Upper lobe of right lung (tissue), 1 donor: Measurements from ENCODE around the gene MYO1H. TPM values are rescaled to one million over a fixed set of nuclear protein-coding genes. Genes with fewer than 3 reads are reported as not detected.

ENCODE experiments used
- ATAC-seq: fragments of 200-7000 bp; cut with Tn5 transposase; one replicate; pipeline ENCODE4 v1.9.1; 2020; ENCODE audit warnings: mild to moderate bottlenecking, moderate library complexity
- DNase-seq: peaks from one replicate; pipeline ENCODE4 v3.0.0-alpha.2; 2020
- H3K27ac ChIP-seq: fragments of 200-600 bp; one replicate; pipeline ENCODE4 v1.8.0; 2022
- H3K27me3 ChIP-seq: fragments of 200-600 bp; one replicate; pipeline ENCODE4 v1.8.0; 2022; ENCODE audit warnings: mild to moderate bottlenecking
- H3K36me3 ChIP-seq: fragments of 200-600 bp; one replicate; pipeline ENCODE4 v1.8.0; 2022
- H3K4me1 ChIP-seq: fragments of 200-600 bp; one replicate; pipeline ENCODE4 v1.8.0; 2022
- H3K4me3 ChIP-seq: fragments of 200-600 bp; one replicate; pipeline ENCODE4 v1.8.0; 2022; ENCODE audit warnings: mild to moderate bottlenecking
- H3K9me3 ChIP-seq: fragments of 200-600 bp; one replicate; pipeline ENCODE4 v1.8.0; 2022
- CTCF ChIP-seq: fragments of 200-600 bp; IDR thresholded peaks from one replicate; pipeline ENCODE4 v1.8.0; 2022; ENCODE audit warnings: antibody characterized with exemption
- intact Hi-C: fragments of 100-400 bp; cut with DNase I; formaldehyde crosslinking; loops from one replicate; pipeline ENCODE4 v1.11.0; 2022
- total RNA-seq: library from RNA; stranded (reverse); fragmentation: NEBNext Ultra II Directional; extraction: Animal tissue kit (Norgen Biotek cat#: 25700); gene quantifications from one replicate; pipeline ENCODE4 v1.2.1, GENCODE V29; 2021
- donor health status: DM: no; HTN: yes; CAD: no; lungs with severe emphysema.

The MYO1H gene
- total RNA-seq, 1 donor from 2014 or later, result 0.64 TPM

DNA sequence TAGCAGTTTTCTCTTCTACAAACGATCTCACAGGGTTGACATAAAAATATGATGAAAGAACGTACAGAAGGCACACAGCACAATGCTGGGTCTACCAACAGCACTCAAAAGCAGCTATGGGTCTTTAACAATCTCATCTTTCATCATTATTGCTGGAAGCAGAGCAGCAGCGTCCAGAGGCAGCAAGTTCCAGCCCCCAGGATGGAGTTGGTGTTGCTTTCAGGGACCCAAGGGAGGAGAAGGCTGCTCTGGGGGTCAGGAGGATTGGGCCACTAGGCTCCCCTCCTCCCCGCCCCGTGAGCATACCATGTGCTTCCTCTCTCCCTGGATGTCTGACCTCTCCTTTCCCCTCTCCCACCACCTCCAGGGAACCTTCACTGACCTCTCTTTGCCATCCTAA, 116.1 kb downstream of the MYO1H start:
- ATAC-seq (no peak), DNase-seq (no peak)
- Histone ChIP-seq H3K36me3 (peaks cover 52% of the 10 kb centered on the region), H3K27ac (peak overlapping the region; percentile 93), H3K9me3 (no peaks in the 10 kb centered on the region), H3K4me1 (peaks cover 96% of the 10 kb centered on the region), H3K27me3 (no peaks in the 10 kb centered on the region), H3K4me3 (peak overlapping the region; percentile 4)
- TF ChIP-seq CTCF, result no peak
- intact Hi-C loops, result no loop called here

GRCh38 chr12:109464642-109465351, 117.1 kb downstream of the MYO1H start:
- ATAC-seq (no peak), DNase-seq (no peak)
- H3K9me3 ChIP-seq, result no peaks in the 10 kb centered on the region
- H3K36me3 ChIP-seq, result peaks cover 53% of the 10 kb centered on the region
- no peak overlapping the region for H3K4me3 ChIP-seq
- peaks cover 86% of the 10 kb centered on the region for H3K4me1 ChIP-seq
- intact Hi-C loops, result no loop called here
- TF ChIP-seq CTCF, result no peak
- H3K27ac ChIP-seq, result peak overlapping the region; percentile 93
- no peaks in the 10 kb centered on the region for H3K27me3 ChIP-seq

GRCh38 chr12:109466305-109466704, 118.6 kb downstream of the MYO1H start:
- Histone ChIP-seq H3K27me3 (no peaks in the 10 kb centered on the region), H3K4me3 (no peak overlapping the region), H3K4me1 (peaks cover 84% of the 10 kb centered on the region), H3K27ac (peak overlapping the region; percentile 20), H3K9me3 (no peaks in the 10 kb centered on the region), H3K36me3 (peaks cover 46% of the 10 kb centered on the region)
- TF ChIP-seq CTCF, result no peak
- intact Hi-C loops, result no loop called here
- no peak for ATAC-seq
- DNase-seq, result no peak

DNA sequence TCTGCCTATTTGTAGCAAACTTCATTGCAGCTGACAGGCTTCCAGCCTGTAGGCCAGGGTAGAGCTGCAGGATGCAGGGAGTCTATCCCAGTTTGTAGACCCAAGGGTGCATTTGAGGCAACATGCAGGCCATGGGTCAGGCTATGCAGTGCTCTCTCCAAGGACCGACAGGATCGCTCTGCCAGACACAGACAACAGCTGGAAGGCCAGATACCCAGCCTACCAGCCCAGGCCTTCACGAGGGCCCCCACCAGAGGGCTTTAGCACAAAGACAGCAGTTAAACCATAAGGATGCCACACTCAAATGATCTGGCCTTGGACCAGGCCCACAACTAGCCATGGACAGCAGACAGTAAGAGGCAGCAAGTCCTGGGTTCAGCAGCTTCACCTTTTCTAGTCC, 119.1 kb downstream of the MYO1H start:
- Histone ChIP-seq H3K9me3 (no peaks in the 10 kb centered on the region), H3K36me3 (peaks cover 46% of the 10 kb centered on the region), H3K27ac (peak overlapping the region; percentile 20), H3K4me1 (peaks cover 82% of the 10 kb centered on the region), H3K27me3 (no peaks in the 10 kb centered on the region), H3K4me3 (no peak overlapping the region)
- no peak for TF ChIP-seq CTCF
- intact Hi-C loops, result no loop called here
- ATAC-seq (no peak), DNase-seq (no peak)

- Histone ChIP-seq H3K9me3 (no peaks in the 10 kb centered on the region), H3K4me1 (peaks cover 73% of the 10 kb centered on the region), H3K27me3 (no peaks in the 10 kb centered on the region), H3K27ac (peak overlapping the region; percentile 65), H3K36me3 (peaks cover 46% of the 10 kb centered on the region), H3K4me3 (no peak overlapping the region)
- ATAC-seq (peak; percentile 75), DNase-seq (no peak)
- TF ChIP-seq CTCF, result peak; percentile 5
- intact Hi-C loops, result no loop called here
Observed at GRCh38 chr12:109467978-109468676, 120.4 kb downstream of the MYO1H start.
